ENCODE results near the gene MRPL28. TPM values are rescaled to one million over a fixed set of nuclear protein-coding genes. Genes with fewer than 3 reads are reported as not detected.

Gene MRPL28
- total RNA-seq, 4 donors from 2014 or later = 40.9 to 66.7 (median 52.7) TPM

DNA sequence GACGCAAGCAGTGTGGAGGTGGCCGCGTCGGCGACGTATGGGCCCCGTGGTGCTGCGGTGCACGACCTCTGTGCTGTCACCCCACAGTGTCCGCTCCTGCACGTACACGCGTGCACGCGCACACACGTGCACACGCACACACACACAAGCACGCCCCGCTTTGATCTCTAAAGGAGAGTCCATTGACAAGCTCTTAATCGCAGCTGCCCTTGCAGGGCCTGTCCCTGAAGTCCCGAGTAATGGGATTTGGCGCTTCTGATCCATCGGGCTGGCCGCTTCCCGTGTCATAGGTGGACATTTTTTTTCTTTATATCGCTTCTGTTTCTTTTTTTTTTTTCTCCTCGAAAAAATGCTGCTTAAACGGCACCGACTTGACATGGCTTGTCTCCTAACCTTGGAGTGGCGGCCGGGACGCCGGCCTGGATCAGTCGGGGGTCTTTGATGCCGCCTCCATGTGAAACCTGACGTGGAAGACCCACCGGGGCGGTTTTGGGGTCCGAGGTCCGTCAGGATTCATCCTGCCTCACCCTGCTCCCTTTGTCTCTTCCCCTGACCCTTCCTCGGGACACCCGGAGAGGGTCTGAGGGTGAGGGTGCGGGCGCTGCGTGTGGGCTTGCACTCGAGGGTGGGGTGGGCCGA is 9.5 kb downstream of the MRPL28 start:
- Histone ChIP-seq H3K36me3 (no peaks in the 10 kb centered on the region), H3K27ac (no peak overlapping the region), H3K27me3 (no peaks in the 10 kb centered on the region), H3K4me3 (no peak overlapping the region), H3K4me1 (peaks cover 7% of the 10 kb centered on the region), H3K9me3 (no peaks in the 10 kb centered on the region)
- 87% methylated on average over 40 of the region's 47 CpGs for WGBS
- TF ChIP-seq POLR2A (IDR thresholded peaks at IDR 0.05) (no peak), POLR2AphosphoS5 (IDR thresholded peaks at IDR 0.05) (no peak), EP300 (IDR thresholded peaks at IDR 0.05) (no peak)
- TF ChIP-seq, protein P1, sequence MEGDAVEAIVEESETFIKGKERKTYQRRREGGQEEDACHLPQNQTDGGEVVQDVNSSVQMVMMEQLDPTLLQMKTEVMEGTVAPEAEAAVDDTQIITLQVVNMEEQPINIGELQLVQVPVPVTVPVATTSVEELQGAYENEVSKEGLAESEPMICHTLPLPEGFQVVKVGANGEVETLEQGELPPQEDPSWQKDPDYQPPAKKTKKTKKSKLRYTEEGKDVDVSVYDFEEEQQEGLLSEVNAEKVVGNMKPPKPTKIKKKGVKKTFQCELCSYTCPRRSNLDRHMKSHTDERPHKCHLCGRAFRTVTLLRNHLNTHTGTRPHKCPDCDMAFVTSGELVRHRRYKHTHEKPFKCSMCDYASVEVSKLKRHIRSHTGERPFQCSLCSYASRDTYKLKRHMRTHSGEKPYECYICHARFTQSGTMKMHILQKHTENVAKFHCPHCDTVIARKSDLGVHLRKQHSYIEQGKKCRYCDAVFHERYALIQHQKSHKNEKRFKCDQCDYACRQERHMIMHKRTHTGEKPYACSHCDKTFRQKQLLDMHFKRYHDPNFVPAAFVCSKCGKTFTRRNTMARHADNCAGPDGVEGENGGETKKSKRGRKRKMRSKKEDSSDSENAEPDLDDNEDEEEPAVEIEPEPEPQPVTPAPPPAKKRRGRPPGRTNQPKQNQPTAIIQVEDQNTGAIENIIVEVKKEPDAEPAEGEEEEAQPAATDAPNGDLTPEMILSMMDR (IDR thresholded peaks at IDR 0.05) = no peak
- no peak for DNase-seq (ENCODE audit: low spot score in 2 of 2)

DNA sequence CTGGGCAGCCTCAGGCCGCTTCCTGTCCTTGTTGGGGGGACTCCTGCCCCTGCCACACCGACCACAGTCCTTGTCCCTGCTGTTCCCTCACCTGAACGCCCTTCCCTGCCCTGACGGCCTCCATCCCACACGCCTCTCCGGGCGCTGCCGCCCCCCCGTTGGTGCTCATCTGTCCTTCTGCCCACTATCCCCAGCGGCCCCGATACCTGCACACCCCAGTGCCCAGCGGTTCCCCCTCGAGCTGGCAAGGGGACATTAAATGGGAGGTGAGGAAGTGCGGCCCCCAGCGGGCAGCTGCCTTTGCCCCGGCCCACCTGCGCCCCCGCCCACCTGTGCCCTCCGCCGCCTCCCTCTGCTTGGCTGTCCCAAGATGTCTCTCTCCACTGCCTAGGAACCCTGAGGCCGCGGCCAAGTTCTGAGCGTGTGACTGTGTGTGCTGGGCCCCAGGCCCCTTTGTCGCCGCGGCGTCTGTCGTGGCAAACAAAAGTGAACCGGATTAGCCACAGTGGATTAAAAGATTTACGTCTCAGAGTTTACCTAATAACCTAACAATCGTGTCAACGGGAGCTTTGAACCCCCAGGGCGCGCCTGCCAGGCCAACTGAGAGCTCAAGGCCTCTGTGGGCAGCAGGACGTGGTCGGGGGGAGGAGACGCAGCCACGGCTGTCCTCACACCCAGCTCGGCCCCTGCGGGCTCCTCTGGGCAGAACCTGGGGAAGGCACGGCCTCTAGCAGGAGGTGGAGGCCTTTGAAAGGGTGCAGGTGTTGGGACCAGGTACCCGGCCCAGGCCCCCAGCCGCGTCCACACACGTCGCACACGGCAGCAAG is 10.3 kb downstream of the MRPL28 start:
- no peaks in the 10 kb centered on the region for H3K36me3 ChIP-seq
- no peak for TF ChIP-seq EP300 (IDR thresholded peaks at IDR 0.05)
- TF ChIP-seq POLR2AphosphoS5 (IDR thresholded peaks at IDR 0.05) = no peak
- TF ChIP-seq POLR2A (IDR thresholded peaks at IDR 0.05) = no peak
- TF ChIP-seq, protein P1 (IDR thresholded peaks at IDR 0.05) = no peak
- H3K27ac ChIP-seq = no peak overlapping the region
- H3K4me1 ChIP-seq = peaks cover 7% of the 10 kb centered on the region
- H3K4me3 ChIP-seq = no peak overlapping the region
- no peaks in the 10 kb centered on the region for H3K27me3 ChIP-seq
- 88% methylated on average over 39 of the region's 47 CpGs for WGBS
- DNase-seq (ENCODE audit: low spot score in 2 of 2) = no peak
- H3K9me3 ChIP-seq = no peaks in the 10 kb centered on the region

DNA sequence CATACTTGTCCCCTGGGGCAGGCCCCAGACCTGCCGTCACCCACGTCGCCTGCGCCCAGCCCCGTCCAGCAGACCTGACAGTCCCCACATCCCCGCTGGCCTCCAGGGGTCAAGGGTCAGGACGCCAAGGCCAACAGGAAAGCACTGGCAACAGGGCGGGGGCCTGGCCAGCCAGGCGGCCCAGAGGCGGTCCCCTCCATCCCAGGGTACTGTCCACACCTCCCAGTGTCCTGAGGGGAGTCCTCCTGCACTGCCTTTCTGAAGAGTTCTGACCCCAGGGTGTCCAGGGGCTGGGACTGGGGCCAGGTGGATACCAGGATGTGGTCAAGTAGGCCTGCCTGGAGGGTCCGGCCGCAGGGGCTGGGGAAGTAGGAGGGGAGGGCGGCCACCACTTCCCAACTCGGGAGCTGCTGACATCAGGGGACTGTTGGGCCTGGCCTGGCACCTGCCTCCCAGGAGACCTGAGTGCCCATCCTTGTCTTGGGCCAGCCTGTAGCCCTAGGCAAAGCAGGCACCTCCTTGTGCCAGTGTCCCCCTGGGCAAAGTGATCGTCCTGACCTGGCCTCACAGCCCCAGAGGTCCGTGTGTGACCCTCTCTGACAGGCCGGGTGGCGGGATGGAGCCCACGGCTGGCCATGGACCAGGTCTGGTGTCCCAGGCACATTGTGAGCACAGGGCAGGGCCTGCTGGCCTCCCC is 11.1 kb downstream of the MRPL28 start:
- Histone ChIP-seq H3K36me3 (no peaks in the 10 kb centered on the region), H3K27me3 (no peaks in the 10 kb centered on the region), H3K27ac (no peak overlapping the region), H3K4me3 (no peak overlapping the region), H3K4me1 (peaks cover 11% of the 10 kb centered on the region), H3K9me3 (no peaks in the 10 kb centered on the region)
- WGBS = 90% methylated on average over 11 of the region's 19 CpGs
- no peak for TF ChIP-seq POLR2A (IDR thresholded peaks at IDR 0.05)
- no peak for TF ChIP-seq EP300 (IDR thresholded peaks at IDR 0.05)
- TF ChIP-seq, protein P1 (IDR thresholded peaks at IDR 0.05) = no peak
- TF ChIP-seq POLR2AphosphoS5 (IDR thresholded peaks at IDR 0.05) = no peak
- DNase-seq (ENCODE audit: low spot score in 2 of 2) = peak in 1 of 2 donors; percentile 62

DNA sequence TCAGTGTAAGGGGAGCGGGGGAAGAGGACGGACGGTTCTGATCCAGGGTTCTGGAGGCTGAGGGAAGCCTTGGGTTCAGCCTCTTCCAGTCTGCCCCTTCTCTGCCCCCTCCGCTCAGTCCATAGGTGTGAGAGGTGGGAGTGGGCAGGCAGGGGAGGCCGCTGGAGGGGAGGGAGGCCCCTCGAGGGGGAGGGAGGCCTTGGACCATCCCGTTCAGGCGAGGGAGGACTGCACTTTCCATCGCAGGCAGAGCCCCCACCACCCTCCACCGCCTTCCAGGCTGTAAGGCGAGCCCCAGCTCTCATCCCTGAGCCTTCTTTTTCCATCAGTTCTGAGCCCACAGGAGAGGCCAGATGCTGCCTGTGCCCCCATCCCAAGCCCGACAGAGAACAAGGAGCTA is 13.6 kb downstream of the MRPL28 start:
- Histone ChIP-seq H3K27me3 (no peaks in the 10 kb centered on the region), H3K9me3 (no peaks in the 10 kb centered on the region), H3K4me3 (no peak overlapping the region), H3K27ac (no peak overlapping the region), H3K4me1 (peaks cover 18% of the 10 kb centered on the region), H3K36me3 (no peaks in the 10 kb centered on the region)
- WGBS = 76% methylated on average over 7 of the region's 12 CpGs
- DNase-seq (ENCODE audit: low spot score in 2 of 2) = no peak
- TF ChIP-seq, protein P1 (IDR thresholded peaks at IDR 0.05) = no peak
- TF ChIP-seq POLR2AphosphoS5 (IDR thresholded peaks at IDR 0.05) = no peak
- TF ChIP-seq EP300 (IDR thresholded peaks at IDR 0.05) = no peak
- no peak for TF ChIP-seq POLR2A (IDR thresholded peaks at IDR 0.05)
